Measurements from ENCODE around the gene RNF150.

- TF ChIP-seq POLR2A (IDR thresholded peaks at IDR 0.05), result no peak
- no peak for TF ChIP-seq CTCF (IDR thresholded peaks at IDR 0.05)
Measured at GRCh38 chr4:140851804-140852203, 281.5 kb downstream of the RNF150 start.
